Stimulated activated naive CD4-positive, alpha-beta T cell (primary cell): ENCODE measurements around the gene GPR107.

ENCODE experiments used
- DNase-seq, 6 experiments: peaks; one replicate each; lab custom pipeline; 2025; lab: John Stamatoyannopoulos, UW

GPR107 gene

DNA sequence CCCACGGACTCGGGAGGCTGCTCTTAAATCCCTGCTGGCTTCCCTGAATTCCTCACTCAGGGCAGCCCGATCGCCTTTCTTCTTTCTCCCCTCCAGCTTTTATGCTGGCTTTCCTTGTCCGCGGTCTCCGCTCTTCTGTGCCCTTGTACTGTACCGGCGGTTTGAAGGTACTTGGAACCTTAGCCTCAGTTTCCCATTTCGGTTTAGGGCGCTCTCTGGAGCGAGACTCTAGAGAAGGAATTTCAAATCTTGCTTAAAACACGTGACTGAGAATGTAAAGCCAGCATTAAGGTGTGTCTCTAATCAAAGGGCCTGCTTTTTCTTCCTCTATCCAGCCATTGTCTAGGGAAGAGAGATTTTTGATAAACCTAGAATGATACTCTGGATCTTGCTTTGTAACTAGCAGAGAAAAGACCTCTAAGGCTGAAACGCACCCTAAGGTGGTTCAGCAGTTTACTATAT, 650 bp downstream of the GPR107 start:
- no peak for DNase-seq

DNA sequence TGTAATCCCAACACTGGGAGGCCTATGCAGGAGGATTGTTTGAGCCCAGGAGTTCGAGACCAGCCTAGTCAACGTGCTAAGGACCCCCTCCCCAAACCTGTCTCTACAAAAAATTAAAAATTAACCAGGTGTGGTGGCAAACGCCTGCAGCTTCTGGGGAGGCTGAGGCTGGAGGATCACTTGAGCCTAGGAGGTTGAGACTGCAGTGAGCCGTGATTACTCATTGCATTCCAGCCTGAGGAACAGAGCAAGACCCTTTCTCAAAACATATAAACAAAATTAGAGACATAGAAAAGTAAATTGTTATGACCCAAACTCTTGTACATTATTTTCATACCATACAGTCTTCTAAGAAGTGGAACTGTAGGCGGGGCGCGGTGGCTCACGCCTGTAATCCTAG, 1.1 kb downstream of the GPR107 start:
- no peak for DNase-seq

- DNase-seq, result no peak
Observed at GRCh38 chr9:130058154-130058553, 4.4 kb downstream of the GPR107 start.

GRCh38 chr9:130058887-130059286, 5.2 kb downstream of the GPR107 start:
- no peak for DNase-seq

DNA sequence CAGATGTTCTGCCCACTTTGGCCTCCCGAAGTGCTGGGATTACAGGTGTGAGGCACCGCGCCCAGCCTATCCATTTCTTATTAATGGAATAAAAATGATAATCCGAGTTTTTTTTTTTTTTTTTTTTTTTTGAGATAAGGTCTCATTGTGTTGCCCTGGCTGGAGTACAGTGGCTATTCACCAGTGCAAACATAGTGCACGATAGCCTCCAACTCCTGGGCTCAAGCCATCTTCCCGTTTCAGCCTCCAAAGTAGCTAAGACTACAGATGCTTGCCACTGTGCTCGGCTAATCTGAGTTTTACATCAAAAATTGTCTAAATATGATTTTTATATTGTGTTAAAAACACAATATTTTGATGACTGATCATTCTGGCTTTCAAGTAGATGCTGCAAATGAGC, 6.6 kb downstream of the GPR107 start:
- no peak for DNase-seq

DNA sequence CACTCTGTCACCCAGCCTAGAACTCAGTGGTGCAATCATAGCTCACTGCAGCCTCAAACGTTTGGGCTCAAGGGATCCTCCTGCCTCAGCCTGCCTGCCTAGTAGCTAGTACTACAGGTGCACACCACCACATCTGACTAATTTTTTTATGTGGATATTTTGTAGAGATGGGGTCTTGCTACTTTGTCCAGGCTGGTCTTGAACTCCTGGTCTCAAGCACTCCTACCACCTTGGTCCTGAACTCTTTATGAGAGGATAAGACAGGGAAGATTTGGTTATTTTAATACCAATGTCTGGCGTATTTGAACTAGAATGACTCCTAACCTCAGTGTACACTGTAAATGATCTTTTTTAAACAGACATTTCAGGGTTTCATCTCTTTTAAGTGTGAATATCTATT, 9.0 kb downstream of the GPR107 start:
- DNase-seq, result no peak

GRCh38 chr9:130064621-130065020, 10.9 kb downstream of the GPR107 start:
- no peak for DNase-seq

GRCh38 chr9:130069048-130069447, 15.3 kb downstream of the GPR107 start:
- no peak for DNase-seq

- DNase-seq, result no peak
Observed at GRCh38 chr9:130072515-130073235, 19.0 kb downstream of the GPR107 start.

DNA sequence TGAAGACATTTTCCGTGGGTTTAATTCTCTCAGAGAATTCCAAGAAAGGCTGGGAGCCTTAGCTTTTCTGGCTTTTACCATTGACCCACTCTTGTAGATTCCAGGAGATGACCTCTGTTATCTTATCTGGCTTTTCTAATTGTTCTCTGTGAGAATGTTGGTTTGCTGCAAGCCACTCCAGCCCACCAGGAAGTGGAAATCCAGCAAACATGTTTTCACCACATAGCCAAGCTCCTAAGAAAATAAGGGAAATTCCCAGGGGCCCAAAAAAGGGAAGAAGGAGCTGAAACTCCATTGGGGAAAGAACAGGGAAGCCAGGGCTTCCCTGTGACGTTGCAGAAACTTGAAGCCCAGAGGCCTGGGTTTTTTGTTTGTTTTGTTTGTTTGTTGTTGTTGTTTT, 19.7 kb downstream of the GPR107 start:
- no peak for DNase-seq

- no peak for DNase-seq
Observed at GRCh38 chr9:130078547-130078946, 24.8 kb downstream of the GPR107 start.

- DNase-seq, result no peak
Observed at GRCh38 chr9:130084337-130084736, 30.6 kb downstream of the GPR107 start.

DNA sequence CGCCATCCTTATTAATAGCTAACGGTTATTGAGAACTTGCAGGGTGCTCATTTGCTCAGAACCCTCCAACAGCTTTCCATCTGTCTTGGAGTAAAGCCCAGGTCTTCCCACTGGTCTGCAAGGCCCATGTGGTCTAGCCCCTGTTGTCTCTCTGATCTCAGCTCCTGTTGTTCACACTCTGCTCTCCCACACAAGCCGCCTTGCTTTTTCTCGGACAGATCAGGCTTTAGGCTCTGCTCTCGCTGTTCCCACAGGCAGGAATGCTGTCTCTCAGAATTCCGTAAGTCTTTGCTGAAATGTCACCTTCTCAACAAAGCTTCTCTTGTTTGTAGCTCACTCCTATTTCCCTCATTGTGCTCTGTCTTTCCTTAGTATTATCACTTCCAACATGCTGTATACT, 34.3 kb downstream of the GPR107 start:
- no peak for DNase-seq

- no peak for DNase-seq
Observed at GRCh38 chr9:130089141-130089540, 35.4 kb downstream of the GPR107 start.

- no peak for DNase-seq
Observed at GRCh38 chr9:130090915-130091314, 37.2 kb downstream of the GPR107 start.

DNA sequence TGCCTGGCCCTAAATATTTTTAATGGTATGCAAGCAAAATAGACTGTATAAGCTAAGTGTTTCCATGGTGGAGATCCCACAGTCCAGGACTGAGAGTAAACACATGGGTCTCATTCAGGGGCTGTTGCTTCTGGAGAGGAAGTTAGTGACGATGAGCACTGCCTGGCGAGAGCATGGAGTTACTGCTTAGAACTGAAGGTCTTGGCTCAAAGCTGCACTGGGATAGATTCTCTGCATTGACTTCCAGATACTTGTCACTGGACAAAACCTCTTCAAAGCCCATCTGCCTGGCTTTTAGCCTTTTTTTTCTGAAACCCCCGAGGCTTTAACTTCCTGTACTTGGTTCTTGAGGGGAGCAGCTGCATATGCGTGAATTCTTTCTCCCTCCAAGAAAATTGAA, 39.2 kb downstream of the GPR107 start:
- no peak for DNase-seq

DNA sequence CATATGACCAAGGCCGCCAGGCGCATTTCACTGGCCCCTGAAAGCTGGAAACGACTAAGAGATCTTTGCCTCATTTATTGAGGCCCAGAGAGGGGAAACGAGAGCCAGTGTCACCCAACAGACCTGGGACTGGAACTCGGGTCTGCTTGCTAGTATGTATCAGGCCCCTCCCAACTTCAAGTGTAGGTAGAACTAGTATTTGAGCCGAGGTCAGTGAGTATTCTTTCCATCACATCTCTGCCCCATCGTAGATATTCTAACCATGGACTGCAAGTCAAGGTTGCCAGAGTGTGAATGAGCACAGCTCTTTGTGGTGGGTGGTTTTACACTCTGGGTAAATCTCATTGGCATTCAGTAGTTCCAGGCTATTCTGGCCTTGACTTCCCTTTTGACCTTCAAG, 42.2 kb downstream of the GPR107 start:
- no peak for DNase-seq

GRCh38 chr9:130100681-130101080, 47.0 kb downstream of the GPR107 start:
- no peak for DNase-seq

- no peak for DNase-seq
Observed at GRCh38 chr9:130101915-130102314, 48.2 kb downstream of the GPR107 start.

DNA sequence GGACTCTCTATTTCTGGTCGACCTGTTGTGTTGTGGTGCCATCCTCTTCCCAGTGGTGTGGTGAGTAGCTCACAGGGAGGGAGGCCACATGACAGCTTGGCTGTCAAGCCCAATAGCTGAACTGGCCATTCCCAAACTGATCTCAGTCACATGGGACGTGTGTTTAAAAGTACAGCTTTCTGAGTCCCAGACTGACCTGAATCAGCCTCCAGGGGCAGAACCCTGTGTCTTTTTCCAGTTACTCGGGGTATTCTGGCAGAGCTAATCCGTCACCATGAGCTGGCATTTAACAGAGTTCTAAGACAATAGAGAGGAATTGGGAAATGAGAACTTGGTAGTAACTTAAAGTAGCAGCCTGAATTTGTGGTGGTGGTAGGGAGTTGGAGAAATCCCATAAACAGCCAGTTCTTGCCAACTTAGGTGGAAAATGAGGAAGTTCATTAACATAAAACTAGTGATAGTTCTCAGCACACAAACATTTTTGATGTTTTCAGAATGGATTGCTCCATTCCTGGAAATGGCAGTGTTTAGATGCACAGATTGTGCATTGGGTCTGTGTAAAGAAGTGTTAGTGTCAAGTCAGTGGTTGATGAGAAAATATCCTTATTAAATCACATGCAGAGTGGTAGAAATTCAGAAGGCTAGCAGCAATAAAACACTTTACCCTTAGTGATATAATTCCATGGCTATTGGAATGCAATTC, 50.9 kb downstream of the GPR107 start:
- DNase-seq, result no peak

DNA sequence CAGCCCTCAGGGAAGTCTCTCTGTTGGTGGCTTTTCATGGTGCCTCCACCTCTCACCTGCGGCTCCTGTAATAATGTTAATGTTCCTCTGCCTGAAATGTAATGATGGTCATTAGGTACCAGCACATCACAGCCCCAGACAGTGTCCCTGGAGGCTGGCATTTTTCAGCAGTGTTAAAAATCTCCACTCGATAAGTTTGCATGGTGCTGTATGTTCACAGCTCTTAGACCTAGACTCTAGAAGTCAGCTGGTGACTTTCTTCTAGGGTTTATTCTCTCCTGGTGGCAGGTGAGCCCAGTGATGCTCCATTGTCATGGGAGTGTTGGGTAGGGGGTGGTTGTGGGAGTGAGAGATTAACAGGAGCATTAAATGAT, 53.1 kb downstream of the GPR107 start:
- no peak for DNase-seq

DNA sequence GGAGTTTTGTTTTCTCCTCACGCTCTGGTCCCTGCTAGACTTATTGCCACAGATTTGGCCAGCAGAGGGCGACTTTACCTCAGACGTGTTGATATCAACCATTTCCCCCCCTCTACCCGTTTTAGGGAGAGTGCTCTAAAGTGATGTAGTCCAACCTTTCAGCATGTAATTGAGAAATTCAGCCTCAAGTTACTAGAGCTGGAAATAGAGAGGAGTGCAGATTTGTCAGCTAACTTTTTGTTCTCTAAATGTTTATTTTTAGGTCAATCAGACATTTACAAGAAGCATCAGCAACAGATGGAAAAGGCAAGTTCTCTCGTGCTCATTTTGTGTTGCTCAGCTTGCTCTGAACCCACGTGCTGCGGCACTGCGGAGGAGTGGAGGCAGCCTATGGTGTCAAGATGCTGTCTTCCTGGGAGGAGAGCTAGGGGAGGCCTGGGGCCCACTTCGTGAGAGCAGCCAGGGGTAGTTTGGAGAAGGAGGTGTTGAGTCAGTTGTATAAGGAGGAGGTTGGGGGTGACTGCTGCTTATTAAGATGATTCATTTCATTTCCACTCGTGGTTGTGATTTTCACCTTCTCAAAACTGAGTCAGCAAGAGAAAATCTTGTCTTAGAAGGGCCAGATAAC, 53.6 kb downstream of the GPR107 start:
- peak; percentile 58 to 85 (median 76) for DNase-seq

DNA sequence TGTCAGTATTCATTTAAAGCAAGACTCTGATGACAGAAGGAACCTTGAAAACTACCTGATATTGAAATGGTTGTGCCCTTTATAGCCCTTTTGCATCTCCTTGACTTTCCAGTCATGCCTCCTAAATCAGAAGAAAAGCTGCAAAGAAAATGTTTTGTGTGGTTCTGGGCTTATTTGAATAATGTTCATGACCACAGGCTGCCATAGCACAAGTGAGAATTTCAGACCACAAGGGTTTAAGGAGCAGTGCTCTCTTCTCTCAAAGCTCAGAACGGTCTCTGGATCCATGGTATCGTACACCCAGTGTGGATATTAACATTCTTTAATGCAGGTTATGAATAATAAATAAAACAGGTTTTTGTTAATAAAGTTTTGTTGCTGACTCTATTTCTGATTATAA, 54.2 kb downstream of the GPR107 start:
- DNase-seq, result no peak
